ENCODE results near the gene PEX5. TPM values are rescaled to one million over a fixed set of nuclear protein-coding genes. Genes with fewer than 3 reads are reported as not detected.

PEX5 gene
- total and polyA plus RNA-seq, 2 of the 8 experiments (the other 6 are each of a cell fraction or from before 2014, with no cell fraction given): 16.8 to 50.5 TPM

GRCh38 chr12:7157391-7157790 is 32.1 kb upstream of the PEX5 start:
- 91% methylated on average over 16 of the region's 17 CpGs; no CpG with 5 or more reads in 1 of the 2 experiments for WGBS, 2 experiments (ENCODE audit: extremely low coverage in 1 of 2, insufficient coverage in 1 of 2, insufficient read length in 1 of 2, insufficient replicate concordance in 2 of 2, low coverage in 1 of 2, low lambda C conversion rate in 2 of 2, missing lambda C conversion rate in 1 of 2)
- Histone ChIP-seq H3K56ac (replicated peaks; ENCODE audit: insufficient read length, low read depth, low read length) (no peak overlapping the region), H2BK15ac (ENCODE audit: low read length) (no peak overlapping the region), H4K91ac (replicated peaks; ENCODE audit: insufficient read length, low read length) (no peak overlapping the region), H3K27me3 (replicated peaks in 1 of 4; ENCODE audit: control insufficient read depth in 3 of 4, extremely low read depth in 1 of 4, insufficient read depth in 3 of 4, low read length in 3 of 4) (no peaks in the 10 kb centered on the region), H3K4me2 (ENCODE audit: insufficient read depth in 1 of 2, low read depth in 2 of 2, low read length in 2 of 2) (no peak overlapping the region), H3K18ac (ENCODE audit: extremely low read depth, low read length) (no peak overlapping the region), H3K4me3 (ENCODE audit: extremely low read depth in 1 of 4, insufficient read depth in 2 of 4, low read depth in 3 of 4, low read length in 4 of 4) (no peak overlapping the region), H3K4me1 (replicated peaks in 1 of 4; ENCODE audit: control insufficient read depth in 3 of 4, insufficient read depth in 4 of 4, low read length in 3 of 4) (no peaks in the 10 kb centered on the region), H3K27ac (ENCODE audit: low read depth, low read length) (no peak overlapping the region), H3K79me2 (ENCODE audit: control insufficient read depth in 1 of 2, insufficient read depth in 2 of 2, low read length in 2 of 2) (no peaks in the 10 kb centered on the region), H2BK12ac (ENCODE audit: low read depth, low read length) (no peak overlapping the region), H2BK120ac (replicated peaks; ENCODE audit: low read depth, low read length) (no peak overlapping the region), H2AFZ (ENCODE audit: low read length) (no peak overlapping the region), H3K9me3 (ENCODE audit: insufficient read depth in 2 of 2, low read depth in 1 of 2, low read length in 1 of 2) (no peaks in the 10 kb centered on the region), H3K4ac (replicated peaks; ENCODE audit: insufficient read length, low read depth, low read length) (no peak overlapping the region), H3K14ac (ENCODE audit: insufficient read length) (no peak overlapping the region), H4K5ac (ENCODE audit: insufficient read length, low read depth, low read length) (no peak overlapping the region), H4K20me1 (replicated peaks in 1 of 2; ENCODE audit: control insufficient read depth in 1 of 2, insufficient read depth in 2 of 2, low read length in 2 of 2) (no peaks in the 10 kb centered on the region), H2BK5ac (ENCODE audit: low read depth, low read length) (no peak overlapping the region), H3K23ac (ENCODE audit: insufficient read length) (no peak overlapping the region), H3K79me1 (ENCODE audit: low read depth, low read length) (no peaks in the 10 kb centered on the region; the same call in 1 of the 2 replicates), H2BK20ac (ENCODE audit: low read length) (no peak overlapping the region), H3K9ac (replicated peaks in 1 of 4; ENCODE audit: extremely low read depth in 1 of 4, low read depth in 3 of 4, low read length in 3 of 4) (no peak overlapping the region), H4K8ac (ENCODE audit: extremely low read depth, insufficient read depth, low read length) (no peak overlapping the region), H2AK5ac (ENCODE audit: low read depth, low read length) (no peak overlapping the region), H3K23me2 (ENCODE audit: low read depth, low read length) (no peaks in the 10 kb centered on the region; the same call in 1 of the 2 replicates), H3K36me3 (ENCODE audit: control insufficient read depth in 2 of 4, insufficient read depth in 4 of 4, low read length in 3 of 4) (no peaks in the 10 kb centered on the region; a peak in 3 of 8 replicates)
- CTCF ChIA-PET (ENCODE audit: partially characterized antibody): interaction anchor here (10.0 kb wide), 1 partner anchor 14 kb away, joined by 151 read pairs; no protein-coding TSS in a partner anchor
- no peak for DNase-seq (ENCODE audit: low read depth in 1 of 2, low spot score in 2 of 2)
- POLR2A ChIA-PET (ENCODE audit: partially characterized antibody): no interaction called here
- no peak for FAIRE-seq
- TF ChIP-seq GABPA (IDR thresholded peaks at IDR 0.05; ENCODE audit: borderline replicate concordance, insufficient read depth, low read length) (no peak), POU5F1 (IDR thresholded peaks at IDR 0.05; ENCODE audit: low read depth, low read length) (no peak)
